Psoas muscle (tissue), 8 donors: ENCODE data around the gene CCND2. TPM values are rescaled to one million over a fixed set of nuclear protein-coding genes. Genes with fewer than 3 reads are reported as not detected.
A peak's percentile ranks its signal among the peaks of the same experiment; 100 is the strongest.

Experiments
- ATAC-seq, 4 donors: fragments of 200-7000 bp; cut with Tn5 transposase; one replicate each; pipeline ENCODE4 v1.9.1; 2020; ENCODE audit warnings: moderate library complexity in 3 of 4, mild to moderate bottlenecking in 2 of 4
- DNase-seq, 2 donors: peaks; one replicate each; pipeline ENCODE4 v3.0.0-alpha.2; 2020
- H3K27ac ChIP-seq: fragments of 200-600 bp; one replicate; pipeline ENCODE4 v1.8.0; 2022
- H3K27me3 ChIP-seq, 3 donors: fragments of 200-600 bp in 1 of 3; one replicate each; pipeline versions ENCODE4 v1.6.1 to v1.8.0; 2013 to 2022; ENCODE audit warnings: low read length in 2 of 3, mild to moderate bottlenecking in 2 of 3, moderate library complexity in 1 of 3; ENCODE audit not compliant: insufficient read depth in 3 of 3
- H3K36me3 ChIP-seq, 2 donors: fragments of 200-600 bp in 1 of 2; one replicate each; pipeline versions ENCODE4 v1.6.1 to v1.8.0; 2013 to 2022; ENCODE audit warnings: low read depth in 1 of 2, mild to moderate bottlenecking in 1 of 2, moderate library complexity in 1 of 2; ENCODE audit not compliant: insufficient read depth in 1 of 2
- H3K4me1 ChIP-seq: fragments of 200-600 bp; one replicate; pipeline ENCODE4 v1.8.0; 2022
- H3K4me3 ChIP-seq: fragments of 200-600 bp; one replicate; pipeline ENCODE4 v1.8.0; 2022; ENCODE audit warnings: mild to moderate bottlenecking
- H3K9me3 ChIP-seq: fragments of 200-600 bp; one replicate; pipeline ENCODE4 v1.8.0; 2022
- CTCF ChIP-seq: fragments of 200-600 bp; IDR thresholded peaks from one replicate; pipeline ENCODE4 v1.8.0; 2022; ENCODE audit warnings: antibody characterized with exemption
- WGBS, 3 donors: extraction: QIAGEN DNeasy Blood & Tissue Kit; methylation state at CpG; one replicate each; pipeline versions ENCODE4 v1.1.6 to v1.1.7; 2013; 5-methylcytosine and 5-hydroxymethylcytosine counted together
- intact Hi-C, 2 donors: fragments of 100-400 bp; cut with DNase I; formaldehyde crosslinking; loops; one replicate each; pipeline versions ENCODE4 v1.11.0 to v1.14.2; 2022
- polyA plus RNA-seq, 3 donors: library from polyadenylated mRNA; stranded (reverse); fragments of 200-250 nt; gene quantifications; one replicate each; pipeline ENCODE4 v1.2.3, GENCODE V29; 2013
- total RNA-seq, 4 donors: library from RNA; stranded (reverse); fragmentation: NEBNext Ultra II Directional in 2 of 4; extraction: Animal tissue kit (Norgen Biotek cat#: 25700) in 2 of 4; gene quantifications; one replicate each; pipeline versions ENCODE4 v1.2.1 to v1.2.4, GENCODE V29; 2021 to 2023
- donor health status: healthy with polysubstance abuse.
- donor health status: DM: no; HTN: no; CAD: no; lungs with moderate emphysema.
- donor health status: Bipolar disorder and iron deficiency.
- donor health status: healthy.
- donor health status: DM: yes; HTN: yes; CAD: no.
- donor health status: DM: no; HTN: no; CAD: no.
- donor health status: DM: no; HTN: no; CAD: no.
- donor health status: DM: yes; HTN: yes; CAD: no.

Gene CCND2
- total and polyA plus RNA-seq, 7 donors: 0.31 to 10.1 (median 3.3) TPM

- Histone ChIP-seq H3K27ac (no peak overlapping the region), H3K36me3 (no peaks in the 10 kb centered on the region), H3K27me3 (no peaks in the 10 kb centered on the region), H3K9me3 (no peaks in the 10 kb centered on the region), H3K4me1 (peaks cover 5% of the 10 kb centered on the region), H3K4me3 (no peak overlapping the region)
- TF ChIP-seq CTCF: no peak
- ATAC-seq (no peak), DNase-seq (no peak)
- WGBS, 3 donors: 59 to 80% (median 70%) methylated on average over 3 of the region's 3 CpGs
- intact Hi-C loops: no loop called here
Measured at GRCh38 chr12:4303750-4304149, 30.2 kb downstream of the CCND2 start.

- H3K4me1 ChIP-seq: peaks cover 5% of the 10 kb centered on the region
- intact Hi-C loops: loop anchor here (5.0 kb wide), 3 partner anchors 115 to 225 kb away; no protein-coding TSS in a partner anchor
Measured at GRCh38 chr12:4307593-4308333, 34.2 kb downstream of the CCND2 start.

GRCh38 chr12:4308334-4308950 lies 34.9 kb downstream of the CCND2 start:
- H3K27ac ChIP-seq: peak overlapping the region; percentile 1
- TF ChIP-seq CTCF: no peak
- no peaks in the 10 kb centered on the region for H3K36me3 ChIP-seq
- 72 to 75% (median 74%) methylated on average over 14 of the region's 14 CpGs for WGBS, 3 donors
- peak overlapping the region; percentile 48 for H3K4me3 ChIP-seq
- intact Hi-C loops: loop anchor here (5.0 kb wide), 3 partner anchors 114 to 224 kb away; no protein-coding TSS in a partner anchor
- H3K4me1 ChIP-seq: peaks cover 5% of the 10 kb centered on the region
- peak in 1 of 4 donors; percentile 5 for ATAC-seq
- H3K27me3 ChIP-seq: no peaks in the 10 kb centered on the region
- no peaks in the 10 kb centered on the region for H3K9me3 ChIP-seq
- DNase-seq: no peak

More at GRCh38 chr12:4307593-4308333, 34.2 kb downstream of the CCND2 start:
- TF ChIP-seq CTCF: peak; percentile 76
- WGBS, 3 donors: 24 to 25% (median 25%) methylated on average over 23 to 25 of the region's 25 CpGs
- H3K27ac ChIP-seq: peak overlapping the region; percentile 1
- H3K27me3 ChIP-seq: no peaks in the 10 kb centered on the region
- no peaks in the 10 kb centered on the region for H3K9me3 ChIP-seq
- DNase-seq (peak; percentile 56 to 76), ATAC-seq (peak; percentile 94 to 100 (median 96))
- no peaks in the 10 kb centered on the region for H3K36me3 ChIP-seq
- H3K4me3 ChIP-seq: peak overlapping the region; percentile 48

GRCh38 chr12:4311776-4312175 lies 38.2 kb downstream of the CCND2 start:
- H3K4me1 ChIP-seq: peaks cover 5% of the 10 kb centered on the region
- ATAC-seq (no peak), DNase-seq (no peak)
- no peaks in the 10 kb centered on the region for H3K36me3 ChIP-seq
- H3K9me3 ChIP-seq: no peaks in the 10 kb centered on the region
- H3K27me3 ChIP-seq: no peaks in the 10 kb centered on the region
- WGBS, 3 donors: 65 to 84% (median 68%) methylated on average over 5 of the region's 5 CpGs
- intact Hi-C loops: no loop called here
- H3K4me3 ChIP-seq: no peak overlapping the region
- H3K27ac ChIP-seq: no peak overlapping the region
- no peak for TF ChIP-seq CTCF
